Measurements from ENCODE around the gene KAT2B. TPM values are rescaled to one million over a fixed set of nuclear protein-coding genes. Genes with fewer than 3 reads are reported as not detected.

The KAT2B gene
- total RNA-seq, 1 experiment from 2014 or later: 9.8 TPM

DNA sequence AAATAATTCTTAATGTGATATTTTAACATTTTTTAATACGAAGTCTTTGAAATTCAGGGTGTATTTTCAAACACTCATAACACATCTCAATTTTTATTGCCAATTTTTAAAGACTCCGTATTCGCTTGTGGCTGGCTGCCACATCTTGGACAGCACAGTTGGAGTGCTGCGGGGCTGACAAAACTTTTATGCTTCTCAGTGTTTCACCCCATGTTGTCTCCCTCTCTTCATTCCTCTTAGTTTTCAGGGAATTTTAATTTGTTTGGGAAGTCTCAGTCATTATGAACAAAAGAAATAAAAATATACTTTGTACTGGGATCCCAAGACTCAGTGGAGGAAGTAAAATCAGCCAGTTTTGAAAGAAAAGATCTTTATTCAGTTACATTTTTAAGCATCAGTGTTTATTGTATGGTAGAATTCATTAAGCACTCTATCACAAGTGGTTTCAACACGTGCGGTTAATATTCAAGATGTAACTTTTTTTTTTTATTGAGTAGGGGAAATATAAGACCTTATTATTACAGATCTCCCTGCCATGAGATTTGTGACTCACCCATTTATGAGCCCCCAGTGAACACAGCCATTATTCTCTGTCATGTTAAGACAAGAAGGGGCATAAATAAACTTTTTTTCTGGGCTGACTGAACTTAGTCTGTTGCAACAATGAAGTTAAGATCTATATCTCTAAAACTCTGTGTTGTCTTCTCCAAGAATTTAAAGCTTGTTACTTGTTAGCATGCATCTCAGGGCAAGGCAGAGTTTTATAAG is 26.8 kb downstream of the KAT2B start:
- H3K4me1 Mint-ChIP-seq (ENCODE audit: low read depth, unreplicated experiment): peaks cover 9% of the 10 kb centered on the region
- no peak for DNase-seq
- H3K9me3 Mint-ChIP-seq (ENCODE audit: unreplicated experiment): no peaks in the 10 kb centered on the region
- no peaks in the 10 kb centered on the region for H3K4me1 ChIP-seq
- BruUV-seq (replicated peaks): no TSS peak
- TF ChIP-seq, protein P1, sequence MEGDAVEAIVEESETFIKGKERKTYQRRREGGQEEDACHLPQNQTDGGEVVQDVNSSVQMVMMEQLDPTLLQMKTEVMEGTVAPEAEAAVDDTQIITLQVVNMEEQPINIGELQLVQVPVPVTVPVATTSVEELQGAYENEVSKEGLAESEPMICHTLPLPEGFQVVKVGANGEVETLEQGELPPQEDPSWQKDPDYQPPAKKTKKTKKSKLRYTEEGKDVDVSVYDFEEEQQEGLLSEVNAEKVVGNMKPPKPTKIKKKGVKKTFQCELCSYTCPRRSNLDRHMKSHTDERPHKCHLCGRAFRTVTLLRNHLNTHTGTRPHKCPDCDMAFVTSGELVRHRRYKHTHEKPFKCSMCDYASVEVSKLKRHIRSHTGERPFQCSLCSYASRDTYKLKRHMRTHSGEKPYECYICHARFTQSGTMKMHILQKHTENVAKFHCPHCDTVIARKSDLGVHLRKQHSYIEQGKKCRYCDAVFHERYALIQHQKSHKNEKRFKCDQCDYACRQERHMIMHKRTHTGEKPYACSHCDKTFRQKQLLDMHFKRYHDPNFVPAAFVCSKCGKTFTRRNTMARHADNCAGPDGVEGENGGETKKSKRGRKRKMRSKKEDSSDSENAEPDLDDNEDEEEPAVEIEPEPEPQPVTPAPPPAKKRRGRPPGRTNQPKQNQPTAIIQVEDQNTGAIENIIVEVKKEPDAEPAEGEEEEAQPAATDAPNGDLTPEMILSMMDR (IDR thresholded peaks at IDR 0.05; ENCODE audit: insufficient read depth in 1 of 2, low read depth in 1 of 2, low read length in 1 of 2, severe bottlenecking in 1 of 2, unreplicated experiment in 1 of 2): no peak
- H3K9me3 ChIP-seq: no peaks in the 10 kb centered on the region
- H3K4me3 ChIP-seq (ENCODE audit: low read depth, low read length): no peak overlapping the region
- no peaks in the 10 kb centered on the region for H3K36me3 Mint-ChIP-seq (ENCODE audit: insufficient read depth, unreplicated experiment)
- no peak overlapping the region for H3K4me3 Mint-ChIP-seq (ENCODE audit: unreplicated experiment)
- no peaks in the 10 kb centered on the region for H3K27me3 ChIP-seq (replicated peaks; ENCODE audit: control insufficient read depth, insufficient read depth, low read length)
- intact Hi-C loops (cut with micrococcal nuclease; ENCODE audit: unreplicated experiment): no loop called here
- H3K27me3 Mint-ChIP-seq (ENCODE audit: insufficient read depth, unreplicated experiment): no peaks in the 10 kb centered on the region
- no peak overlapping the region for H3K27ac Mint-ChIP-seq (ENCODE audit: unreplicated experiment)
- ChIA-PET POLR2A (no interaction called here), CTCF (no interaction called here)
- H3K36me3 ChIP-seq (ENCODE audit: control insufficient read depth, insufficient read depth, low read length): no peaks in the 10 kb centered on the region

DNA sequence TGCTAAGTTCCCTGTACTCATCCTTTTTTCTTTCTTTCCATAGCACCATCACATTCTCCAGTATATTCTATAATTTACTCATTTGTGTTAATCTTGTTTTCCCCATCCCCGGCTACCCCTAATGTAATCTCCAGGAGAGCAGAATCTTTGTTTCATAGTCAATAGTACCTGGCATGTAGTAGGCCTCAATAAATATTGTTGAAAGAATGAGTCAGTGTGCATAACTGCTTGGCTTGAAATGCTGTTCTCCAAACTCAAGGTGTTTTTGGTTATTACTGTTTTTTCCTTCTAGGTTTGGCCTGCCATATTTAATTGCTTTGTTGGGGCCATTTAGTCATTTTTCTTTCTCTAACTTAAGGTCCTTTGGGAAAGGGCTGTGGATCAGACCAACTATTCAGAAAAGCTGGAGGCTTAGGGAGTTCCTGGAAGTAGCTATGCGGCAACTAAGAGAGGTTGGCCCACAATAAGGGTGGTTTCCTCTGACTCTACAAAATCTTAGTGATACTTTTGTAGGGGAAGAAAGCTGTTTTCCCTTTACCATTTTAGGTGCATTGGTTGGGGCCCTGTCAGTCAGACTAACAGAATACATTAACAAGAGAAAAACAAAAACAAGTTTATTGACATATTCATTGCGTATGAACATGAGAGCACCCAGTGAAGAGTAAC is 28.4 kb downstream of the KAT2B start:
- Histone ChIP-seq H3K4me1 (no peaks in the 10 kb centered on the region), H3K9me3 (no peaks in the 10 kb centered on the region), H3K27me3 (replicated peaks; ENCODE audit: control insufficient read depth, insufficient read depth, low read length) (no peaks in the 10 kb centered on the region), H3K4me3 (ENCODE audit: low read depth, low read length) (no peak overlapping the region), H3K36me3 (ENCODE audit: control insufficient read depth, insufficient read depth, low read length) (no peaks in the 10 kb centered on the region)
- Mint-ChIP-seq H3K36me3 (ENCODE audit: insufficient read depth, unreplicated experiment) (no peaks in the 10 kb centered on the region), H3K4me1 (ENCODE audit: low read depth, unreplicated experiment) (peaks cover 9% of the 10 kb centered on the region), H3K27me3 (ENCODE audit: insufficient read depth, unreplicated experiment) (no peaks in the 10 kb centered on the region), H3K4me3 (ENCODE audit: unreplicated experiment) (no peak overlapping the region), H3K9me3 (ENCODE audit: unreplicated experiment) (no peaks in the 10 kb centered on the region), H3K27ac (ENCODE audit: unreplicated experiment) (no peak overlapping the region)
- CTCF ChIA-PET: no interaction called here
- no TSS peak for BruUV-seq (replicated peaks)
- TF ChIP-seq, protein P1 (IDR thresholded peaks at IDR 0.05; ENCODE audit: insufficient read depth in 1 of 2, low read depth in 1 of 2, low read length in 1 of 2, severe bottlenecking in 1 of 2, unreplicated experiment in 1 of 2): no peak
- intact Hi-C loops (cut with micrococcal nuclease; ENCODE audit: unreplicated experiment): no loop called here
- POLR2A ChIA-PET: no interaction called here
- DNase-seq: no peak

DNA sequence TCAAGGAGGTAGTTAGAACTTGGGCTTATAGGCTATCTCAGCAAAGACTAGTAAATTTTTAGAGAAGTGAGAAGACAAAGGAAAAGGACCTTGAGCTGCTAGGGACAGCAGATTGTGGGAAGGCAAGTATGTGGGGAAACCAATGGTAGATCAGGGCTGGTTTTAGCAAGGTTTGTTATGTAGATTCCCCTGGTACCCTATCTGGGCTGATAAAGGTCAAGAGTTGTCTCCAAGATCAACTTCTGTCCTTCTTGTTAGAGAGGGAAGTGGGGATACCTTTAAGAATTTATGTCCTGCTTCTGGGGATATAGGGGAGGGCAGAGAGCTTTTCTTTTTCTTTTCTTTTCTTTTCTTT is 28.9 kb downstream of the KAT2B start:
- H3K36me3 ChIP-seq (ENCODE audit: control insufficient read depth, insufficient read depth, low read length): no peaks in the 10 kb centered on the region
- POLR2A ChIA-PET: no interaction called here
- no peaks in the 10 kb centered on the region for H3K27me3 ChIP-seq (replicated peaks; ENCODE audit: control insufficient read depth, insufficient read depth, low read length)
- DNase-seq: no peak
- Mint-ChIP-seq H3K9me3 (ENCODE audit: unreplicated experiment) (no peaks in the 10 kb centered on the region), H3K4me3 (ENCODE audit: unreplicated experiment) (no peak overlapping the region), H3K27me3 (ENCODE audit: insufficient read depth, unreplicated experiment) (no peaks in the 10 kb centered on the region), H3K4me1 (ENCODE audit: low read depth, unreplicated experiment) (peaks cover 9% of the 10 kb centered on the region), H3K27ac (ENCODE audit: unreplicated experiment) (no peak overlapping the region), H3K36me3 (ENCODE audit: insufficient read depth, unreplicated experiment) (no peaks in the 10 kb centered on the region)
- H3K4me1 ChIP-seq: no peaks in the 10 kb centered on the region
- TF ChIP-seq, protein P1 (IDR thresholded peaks at IDR 0.05; ENCODE audit: insufficient read depth in 1 of 2, low read depth in 1 of 2, low read length in 1 of 2, severe bottlenecking in 1 of 2, unreplicated experiment in 1 of 2): no peak
- intact Hi-C loops (cut with micrococcal nuclease; ENCODE audit: unreplicated experiment): no loop called here
- H3K4me3 ChIP-seq (ENCODE audit: low read depth, low read length): no peak overlapping the region
- no peaks in the 10 kb centered on the region for H3K9me3 ChIP-seq
- CTCF ChIA-PET: no interaction called here
- BruUV-seq (replicated peaks): no TSS peak

All from Caco-2 (cell line).